ENCODE results near the gene TESMIN. TPM values are rescaled to one million over a fixed set of nuclear protein-coding genes. Genes with fewer than 3 reads are reported as not detected.

The TESMIN gene
- total RNA-seq, 1 donor from 2014 or later = 8.1 TPM

- TF ChIP-seq EZH2phosphoT487 (IDR thresholded peaks at IDR 0.05) (no peak), CTCF (IDR thresholded peaks at IDR 0.05) (no peak), EZH2 (IDR thresholded peaks at IDR 0.05) (no peak)
- no peaks in the 10 kb centered on the region for H3F3A ChIP-seq (ENCODE audit: low read depth)
- H4K20me1 ChIP-seq (ENCODE audit: low read depth) = no peaks in the 10 kb centered on the region
- peaks cover 19% of the 10 kb centered on the region for H3K4me1 Mint-ChIP-seq
- H3K9me3 Mint-ChIP-seq = no peaks in the 10 kb centered on the region
- H3K36me3 ChIP-seq = no peaks in the 10 kb centered on the region
- no peak for DNase-seq (ENCODE audit: low spot score)
- H3K36me3 Mint-ChIP-seq = no peaks in the 10 kb centered on the region
- H3K4me3 Mint-ChIP-seq = no peak overlapping the region
- no peak overlapping the region for H3K4me3 ChIP-seq
- no peak overlapping the region for H3K4me2 ChIP-seq
- H3K79me2 ChIP-seq (ENCODE audit: low read depth) = no peaks in the 10 kb centered on the region
- no peaks in the 10 kb centered on the region for H3K9me3 ChIP-seq (ENCODE audit: low read depth)
- no peaks in the 10 kb centered on the region for H3K27me3 ChIP-seq
- H3K9ac ChIP-seq = no peak overlapping the region
- H3K27ac Mint-ChIP-seq = no peak overlapping the region
- peaks cover 3% of the 10 kb centered on the region for H3K4me1 ChIP-seq
- peaks cover 8% of the 10 kb centered on the region for H3K27me3 Mint-ChIP-seq (ENCODE audit: insufficient read depth, low read depth)
- no peak overlapping the region for H3K27ac ChIP-seq
- no peak overlapping the region for H2AFZ ChIP-seq (replicated peaks)
Observed at GRCh38 chr11:68766786-68767185, 15.5 kb upstream of the TESMIN start.

- TF ChIP-seq CTCF (IDR thresholded peaks at IDR 0.05) (no peak), EZH2 (IDR thresholded peaks at IDR 0.05) (no peak), EZH2phosphoT487 (IDR thresholded peaks at IDR 0.05) (no peak)
- Histone ChIP-seq H3K79me2 (ENCODE audit: low read depth) (no peaks in the 10 kb centered on the region), H3F3A (ENCODE audit: low read depth) (no peaks in the 10 kb centered on the region), H3K4me1 (peaks cover 3% of the 10 kb centered on the region), H4K20me1 (ENCODE audit: low read depth) (no peaks in the 10 kb centered on the region), H3K9ac (no peak overlapping the region), H3K4me3 (no peak overlapping the region), H3K27ac (no peak overlapping the region), H3K36me3 (no peaks in the 10 kb centered on the region), H3K9me3 (ENCODE audit: low read depth) (no peaks in the 10 kb centered on the region), H3K27me3 (no peaks in the 10 kb centered on the region), H3K4me2 (no peak overlapping the region), H2AFZ (replicated peaks) (no peak overlapping the region)
- Mint-ChIP-seq H3K27me3 (ENCODE audit: insufficient read depth, low read depth) (peaks cover 8% of the 10 kb centered on the region), H3K27ac (peak overlapping the region; percentile 84), H3K4me1 (peaks cover 12% of the 10 kb centered on the region), H3K4me3 (no peak overlapping the region), H3K36me3 (no peaks in the 10 kb centered on the region), H3K9me3 (no peaks in the 10 kb centered on the region)
- DNase-seq (ENCODE audit: low spot score) = no peak
Observed at GRCh38 chr11:68764746-68765145, 13.4 kb upstream of the TESMIN start.

GRCh38 chr11:68763926-68764657 is 12.8 kb upstream of the TESMIN start:
- no peak overlapping the region for H3K4me2 ChIP-seq
- peak; percentile 43 for DNase-seq (ENCODE audit: low spot score)
- no peak overlapping the region for H3K27ac ChIP-seq
- no peak overlapping the region for H2AFZ ChIP-seq (replicated peaks)
- Mint-ChIP-seq H3K36me3 (no peaks in the 10 kb centered on the region), H3K4me3 (no peak overlapping the region), H3K4me1 (peaks cover 12% of the 10 kb centered on the region), H3K27me3 (ENCODE audit: insufficient read depth, low read depth) (peaks cover 8% of the 10 kb centered on the region), H3K27ac (no peak overlapping the region), H3K9me3 (no peaks in the 10 kb centered on the region)
- no peaks in the 10 kb centered on the region for H3K79me2 ChIP-seq (ENCODE audit: low read depth)
- H3K4me3 ChIP-seq = no peak overlapping the region
- TF ChIP-seq EZH2phosphoT487 (IDR thresholded peaks at IDR 0.05) (no peak), CTCF (IDR thresholded peaks at IDR 0.05) (peak; percentile 33)
- no peaks in the 10 kb centered on the region for H3F3A ChIP-seq (ENCODE audit: low read depth)
- no peaks in the 10 kb centered on the region for H3K27me3 ChIP-seq
- H3K9me3 ChIP-seq (ENCODE audit: low read depth) = no peaks in the 10 kb centered on the region
- no peak overlapping the region for H3K9ac ChIP-seq
- H3K36me3 ChIP-seq = no peaks in the 10 kb centered on the region
- H3K4me1 ChIP-seq = peaks cover 3% of the 10 kb centered on the region
- no peaks in the 10 kb centered on the region for H4K20me1 ChIP-seq (ENCODE audit: low read depth)
